ENCODE data around the gene FBLIM1. TPM values are rescaled to one million over a fixed set of nuclear protein-coding genes. Genes with fewer than 3 reads are reported as not detected.

The FBLIM1 gene
- total and polyA plus RNA-seq, 2 donors = 1.6 to 10.3 TPM

- Histone ChIP-seq H3K27ac (ENCODE audit: low read depth in 1 of 2, low read length in 1 of 2) (no peak overlapping the region), H3K9me3 (ENCODE audit: control insufficient read depth in 2 of 2, insufficient read depth in 1 of 2, low read length in 1 of 2) (no peaks in the 10 kb centered on the region), H3K4me3 (ENCODE audit: low read length in 2 of 2) (no peak overlapping the region), H3K36me3 (ENCODE audit: control insufficient read depth in 2 of 2, insufficient read depth in 2 of 2, low read length in 1 of 2) (no peaks in the 10 kb centered on the region), H3K4me1 (ENCODE audit: control insufficient read depth in 2 of 2, insufficient read depth in 2 of 2, low read length in 2 of 2) (peaks cover 0 to 6% of the 10 kb centered on the region in 2 donors), H3K27me3 (ENCODE audit: control insufficient read depth in 2 of 2, insufficient read depth in 1 of 2, low read length in 1 of 2) (peaks cover 0 to 7% of the 10 kb centered on the region in 2 donors)
- 97% methylated on average over 2 of the region's 2 CpGs for whole genome bisulfite sequencing
- DNase-seq (ENCODE audit: low read depth in 6 of 9, low spot score in 9 of 9) = no peak
Observed at GRCh38 chr1:15796086-15796462, 37.5 kb downstream of the FBLIM1 start.

GRCh38 chr1:15797614-15798390 lies 39.2 kb downstream of the FBLIM1 start:
- Histone ChIP-seq H3K27ac (ENCODE audit: low read depth in 1 of 2, low read length in 1 of 2) (no peak overlapping the region), H3K4me3 (ENCODE audit: low read length in 2 of 2) (no peak overlapping the region), H3K36me3 (ENCODE audit: control insufficient read depth in 2 of 2, insufficient read depth in 2 of 2, low read length in 1 of 2) (no peaks in the 10 kb centered on the region), H3K9me3 (ENCODE audit: control insufficient read depth in 2 of 2, insufficient read depth in 1 of 2, low read length in 1 of 2) (no peaks in the 10 kb centered on the region), H3K27me3 (ENCODE audit: control insufficient read depth in 2 of 2, insufficient read depth in 1 of 2, low read length in 1 of 2) (peaks cover 0 to 7% of the 10 kb centered on the region in 2 donors), H3K4me1 (ENCODE audit: control insufficient read depth in 2 of 2, insufficient read depth in 2 of 2, low read length in 2 of 2) (peaks cover 0 to 4% of the 10 kb centered on the region in 2 donors)
- 97% methylated on average over 14 of the region's 14 CpGs for WGBS
- DNase-seq (ENCODE audit: low read depth in 6 of 9, low spot score in 9 of 9) = no peak

- Histone ChIP-seq H3K4me3 (ENCODE audit: low read length in 2 of 2) (no peak overlapping the region), H3K27ac (ENCODE audit: low read depth in 1 of 2, low read length in 1 of 2) (no peak overlapping the region), H3K4me1 (ENCODE audit: control insufficient read depth in 2 of 2, insufficient read depth in 2 of 2, low read length in 2 of 2) (peaks cover 0 to 4% of the 10 kb centered on the region in 2 donors), H3K27me3 (ENCODE audit: control insufficient read depth in 2 of 2, insufficient read depth in 1 of 2, low read length in 1 of 2) (peaks cover 0 to 7% of the 10 kb centered on the region in 2 donors), H3K9me3 (ENCODE audit: control insufficient read depth in 2 of 2, insufficient read depth in 1 of 2, low read length in 1 of 2) (no peaks in the 10 kb centered on the region), H3K36me3 (ENCODE audit: control insufficient read depth in 2 of 2, insufficient read depth in 2 of 2, low read length in 1 of 2) (no peaks in the 10 kb centered on the region)
- WGBS = 85% methylated on average over 9 of the region's 9 CpGs
- DNase-seq (ENCODE audit: low read depth in 6 of 9, low spot score in 9 of 9) = no peak
Observed at GRCh38 chr1:15799004-15799867, 40.6 kb downstream of the FBLIM1 start.

- H3K4me1 ChIP-seq (ENCODE audit: control insufficient read depth in 2 of 2, insufficient read depth in 2 of 2, low read length in 2 of 2) = peaks cover 0 to 4% of the 10 kb centered on the region in 2 donors
- no peak overlapping the region for H3K4me3 ChIP-seq (ENCODE audit: low read length in 2 of 2)
- H3K36me3 ChIP-seq (ENCODE audit: control insufficient read depth in 2 of 2, insufficient read depth in 2 of 2, low read length in 1 of 2) = no peaks in the 10 kb centered on the region
- no peaks in the 10 kb centered on the region for H3K9me3 ChIP-seq (ENCODE audit: control insufficient read depth in 2 of 2, insufficient read depth in 1 of 2, low read length in 1 of 2)
- no peak for DNase-seq (ENCODE audit: low read depth in 6 of 9, low spot score in 9 of 9)
- WGBS = 89% methylated on average over 22 of the region's 22 CpGs
- H3K27me3 ChIP-seq (ENCODE audit: control insufficient read depth in 2 of 2, insufficient read depth in 1 of 2, low read length in 1 of 2) = peaks cover 0 to 7% of the 10 kb centered on the region in 2 donors
- no peak overlapping the region for H3K27ac ChIP-seq (ENCODE audit: low read depth in 1 of 2, low read length in 1 of 2)
Observed at GRCh38 chr1:15799928-15800835, 41.6 kb downstream of the FBLIM1 start.

- WGBS = 81% methylated on average over 17 of the region's 17 CpGs
- H3K4me3 ChIP-seq (ENCODE audit: low read length in 2 of 2) = no peak overlapping the region
Observed at GRCh38 chr1:15802234-15802965, 43.8 kb downstream of the FBLIM1 start.

GRCh38 chr1:15803380-15803779 lies 44.8 kb downstream of the FBLIM1 start:
- H3K27me3 ChIP-seq (ENCODE audit: control insufficient read depth in 2 of 2, insufficient read depth in 1 of 2, low read length in 1 of 2) = peaks cover 0 to 7% of the 10 kb centered on the region in 2 donors
- H3K27ac ChIP-seq (ENCODE audit: low read depth in 1 of 2, low read length in 1 of 2) = no peak overlapping the region
- WGBS = 39% methylated on average over 4 of the region's 4 CpGs
- H3K4me1 ChIP-seq (ENCODE audit: control insufficient read depth in 2 of 2, insufficient read depth in 2 of 2, low read length in 2 of 2) = peaks cover 0 to 4% of the 10 kb centered on the region in 2 donors
- no peaks in the 10 kb centered on the region for H3K36me3 ChIP-seq (ENCODE audit: control insufficient read depth in 2 of 2, insufficient read depth in 2 of 2, low read length in 1 of 2)
- DNase-seq (ENCODE audit: low read depth in 6 of 9, low spot score in 9 of 9) = peak in 1 of 9 donors; percentile 13
- H3K9me3 ChIP-seq (ENCODE audit: control insufficient read depth in 2 of 2, insufficient read depth in 1 of 2, low read length in 1 of 2) = no peaks in the 10 kb centered on the region
- H3K4me3 ChIP-seq (ENCODE audit: low read length in 2 of 2) = no peak overlapping the region

More at GRCh38 chr1:15802234-15802965, 43.8 kb downstream of the FBLIM1 start:
- no peak for DNase-seq (ENCODE audit: low read depth in 6 of 9, low spot score in 9 of 9)
- Histone ChIP-seq H3K27ac (ENCODE audit: low read depth in 1 of 2, low read length in 1 of 2) (no peak overlapping the region), H3K4me1 (ENCODE audit: control insufficient read depth in 2 of 2, insufficient read depth in 2 of 2, low read length in 2 of 2) (peaks cover 0 to 4% of the 10 kb centered on the region in 2 donors), H3K27me3 (ENCODE audit: control insufficient read depth in 2 of 2, insufficient read depth in 1 of 2, low read length in 1 of 2) (peaks cover 0 to 7% of the 10 kb centered on the region in 2 donors), H3K36me3 (ENCODE audit: control insufficient read depth in 2 of 2, insufficient read depth in 2 of 2, low read length in 1 of 2) (no peaks in the 10 kb centered on the region), H3K9me3 (ENCODE audit: control insufficient read depth in 2 of 2, insufficient read depth in 1 of 2, low read length in 1 of 2) (no peaks in the 10 kb centered on the region)

GRCh38 chr1:15804060-15804459 lies 45.5 kb downstream of the FBLIM1 start:
- no peaks in the 10 kb centered on the region for H3K36me3 ChIP-seq (ENCODE audit: control insufficient read depth in 2 of 2, insufficient read depth in 2 of 2, low read length in 1 of 2)
- no peak overlapping the region for H3K4me3 ChIP-seq (ENCODE audit: low read length in 2 of 2)
- 95% methylated on average over 8 of the region's 8 CpGs for WGBS
- H3K9me3 ChIP-seq (ENCODE audit: control insufficient read depth in 2 of 2, insufficient read depth in 1 of 2, low read length in 1 of 2) = no peaks in the 10 kb centered on the region
- no peak overlapping the region for H3K27ac ChIP-seq (ENCODE audit: low read depth in 1 of 2, low read length in 1 of 2)
- H3K4me1 ChIP-seq (ENCODE audit: control insufficient read depth in 2 of 2, insufficient read depth in 2 of 2, low read length in 2 of 2) = peaks cover 0 to 4% of the 10 kb centered on the region in 2 donors
- H3K27me3 ChIP-seq (ENCODE audit: control insufficient read depth in 2 of 2, insufficient read depth in 1 of 2, low read length in 1 of 2) = peaks cover 0 to 7% of the 10 kb centered on the region in 2 donors
- DNase-seq (ENCODE audit: low read depth in 6 of 9, low spot score in 9 of 9) = no peak

GRCh38 chr1:15807121-15807520 lies 48.5 kb downstream of the FBLIM1 start:
- WGBS = 98% methylated on average over 10 of the region's 10 CpGs
- H3K9me3 ChIP-seq (ENCODE audit: control insufficient read depth in 2 of 2, insufficient read depth in 1 of 2, low read length in 1 of 2) = no peaks in the 10 kb centered on the region
- no peaks in the 10 kb centered on the region for H3K4me1 ChIP-seq (ENCODE audit: control insufficient read depth in 2 of 2, insufficient read depth in 2 of 2, low read length in 2 of 2)
- H3K36me3 ChIP-seq (ENCODE audit: control insufficient read depth in 2 of 2, insufficient read depth in 2 of 2, low read length in 1 of 2) = no peaks in the 10 kb centered on the region
- no peak overlapping the region for H3K27ac ChIP-seq (ENCODE audit: low read depth in 1 of 2, low read length in 1 of 2)
- DNase-seq (ENCODE audit: low read depth in 6 of 9, low spot score in 9 of 9) = no peak
- no peaks in the 10 kb centered on the region for H3K27me3 ChIP-seq (ENCODE audit: control insufficient read depth in 2 of 2, insufficient read depth in 1 of 2, low read length in 1 of 2)
- H3K4me3 ChIP-seq (ENCODE audit: low read length in 2 of 2) = no peak overlapping the region

Measured in thymus (tissue), 11 donors.